Limb (tissue), 2 donors: ENCODE results near the gene GRID2IP.
"Not testable (repeated sequence)": the region's sequence is repeated elsewhere in the genome, so short reads cannot be mapped to it uniquely, and the experiment has no call there.

Experiments
- DNase-seq, 2 donors: peaks; one replicate each; pipeline ENCODE4 v3.0.0-alpha.2; 2016; ENCODE audit errors: extremely low spot score in 2 of 2

Gene GRID2IP

GRCh38 chr7:6494365-6494764, 56.9 kb downstream of the GRID2IP start:
- no peak for DNase-seq

GRCh38 chr7:6491194-6491593, 60.1 kb downstream of the GRID2IP start:
- DNase-seq = no peak

DNA sequence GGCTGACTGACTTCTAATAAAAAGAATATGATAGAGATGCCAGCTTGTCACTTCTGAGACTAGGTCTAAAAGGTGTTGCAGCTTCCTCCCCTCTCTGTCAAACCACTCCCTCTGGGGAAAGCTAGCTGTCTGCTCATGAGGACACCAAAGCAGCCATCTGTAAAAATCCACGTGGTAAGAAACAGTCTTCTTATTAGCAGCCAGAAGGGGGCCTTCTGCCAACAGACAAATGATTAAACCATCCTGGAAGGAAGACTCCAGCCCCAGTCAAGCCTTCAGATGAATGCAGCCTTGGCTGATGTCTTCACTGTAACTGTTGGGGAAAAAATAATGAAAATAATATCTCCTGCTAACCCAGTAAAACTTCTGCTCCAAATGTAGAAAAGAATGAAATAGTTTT, 61.6 kb downstream of the GRID2IP start:
- no peak for DNase-seq

DNA sequence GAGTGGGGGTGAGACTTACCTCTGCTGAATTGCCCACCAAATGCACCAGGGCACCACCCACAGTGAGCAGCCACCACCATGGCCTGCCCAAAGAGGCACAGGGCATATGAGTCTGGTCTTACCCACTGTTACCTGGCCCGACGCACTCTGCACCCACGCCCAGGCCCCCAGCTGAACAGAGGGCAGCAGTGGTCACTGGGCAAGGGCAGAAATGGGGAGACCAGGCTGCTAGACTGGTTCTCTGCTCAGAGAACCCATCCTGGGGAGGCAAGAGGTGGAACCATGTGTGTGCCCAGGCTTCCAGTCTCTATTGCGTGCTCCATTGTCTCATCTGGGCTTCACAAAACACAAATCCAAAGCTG, 64.1 kb downstream of the GRID2IP start:
- no peak for DNase-seq

GRCh38 chr7:6486438-6487183, 64.7 kb downstream of the GRID2IP start:
- DNase-seq = no peak

DNA sequence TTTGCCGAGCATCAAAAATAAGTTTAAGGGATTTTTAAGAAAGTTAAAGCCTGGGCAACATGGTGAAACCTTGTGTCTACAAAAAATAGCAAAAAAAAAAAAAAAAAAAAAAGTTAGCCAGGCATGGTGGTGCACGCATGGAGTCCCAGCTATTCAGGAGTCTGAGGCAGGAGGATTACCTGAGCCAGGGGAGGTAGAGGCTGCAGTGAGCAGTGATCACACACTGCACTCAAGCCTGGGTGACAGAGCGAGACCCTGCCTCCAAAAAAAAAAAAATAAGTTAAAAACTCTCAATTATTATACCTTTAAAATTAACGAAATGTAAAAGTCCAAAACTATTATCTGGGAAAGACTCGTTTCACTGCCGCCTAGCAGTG, 68.5 kb downstream of the GRID2IP start:
- no peak for DNase-seq

DNA sequence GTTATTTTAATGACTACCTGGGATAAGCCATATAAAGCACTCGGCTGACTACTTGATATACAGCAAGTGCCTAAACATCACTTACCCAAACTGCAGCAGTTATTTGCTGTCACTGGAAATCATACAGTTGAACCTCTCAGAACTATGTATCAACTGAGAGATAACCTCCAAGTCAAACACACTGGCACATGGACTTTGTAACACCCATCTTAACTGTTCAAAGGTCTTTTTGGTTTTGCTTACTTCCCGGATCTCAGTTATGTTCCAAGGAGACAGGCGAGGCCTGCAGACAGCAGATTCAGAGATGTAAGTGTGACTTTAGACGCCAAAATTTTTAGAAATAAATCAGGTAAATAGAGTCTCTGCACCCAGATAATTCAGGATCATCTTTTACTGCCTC, 69.0 kb downstream of the GRID2IP start:
- DNase-seq = no peak

DNA sequence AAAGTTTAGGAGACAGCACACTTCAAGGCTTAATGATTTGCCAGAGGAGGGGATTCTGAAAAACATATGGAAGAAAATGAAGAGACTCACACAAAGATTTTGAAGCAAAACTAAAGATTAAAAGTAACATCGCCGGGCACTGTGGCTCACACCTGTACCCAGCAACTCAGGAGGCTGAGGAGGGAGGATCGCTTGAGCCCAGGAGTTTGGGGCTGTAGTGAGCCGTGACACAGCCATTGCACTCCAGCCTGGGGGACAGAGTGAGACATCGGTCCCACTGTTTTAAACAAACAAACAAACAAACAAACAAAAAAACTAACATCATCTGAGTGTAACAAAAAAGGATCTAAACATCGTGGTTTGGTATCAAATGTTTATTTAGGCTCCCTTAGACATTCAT, 69.8 kb downstream of the GRID2IP start:
- no peak for DNase-seq

GRCh38 chr7:6480323-6480660, 71.0 kb downstream of the GRID2IP start:
- DNase-seq = no peak

GRCh38 chr7:6479067-6479466, 72.2 kb downstream of the GRID2IP start:
- no peak for DNase-seq

DNA sequence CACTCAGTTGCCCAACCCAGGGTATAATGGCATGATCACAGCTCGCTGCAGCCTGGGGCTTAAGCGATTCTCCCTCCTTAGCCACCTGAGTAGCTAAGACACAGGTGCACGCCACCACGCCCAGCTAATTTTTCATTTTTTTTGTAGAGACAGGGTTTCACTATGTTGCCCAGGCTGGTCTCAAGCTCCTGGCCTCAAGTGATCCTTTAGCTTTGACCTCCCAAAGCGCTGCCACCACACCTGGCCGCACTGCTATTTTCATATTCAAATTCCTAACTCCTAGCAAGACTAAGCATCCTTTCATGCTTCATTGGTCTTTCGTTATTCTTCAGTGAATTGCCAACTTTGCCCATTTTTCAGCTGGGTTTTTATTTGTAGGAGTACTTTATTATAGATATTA, 73.1 kb downstream of the GRID2IP start:
- DNase-seq = no peak

- no peak for DNase-seq
These were observed 74.0 kb downstream of the GRID2IP start for GRCh38 chr7:6477318-6477660.

- no peak for DNase-seq
These were observed 74.5 kb downstream of the GRID2IP start for GRCh38 chr7:6476596-6477317.

GRCh38 chr7:6475433-6476186, 75.7 kb downstream of the GRID2IP start:
- DNase-seq = no peak

DNA sequence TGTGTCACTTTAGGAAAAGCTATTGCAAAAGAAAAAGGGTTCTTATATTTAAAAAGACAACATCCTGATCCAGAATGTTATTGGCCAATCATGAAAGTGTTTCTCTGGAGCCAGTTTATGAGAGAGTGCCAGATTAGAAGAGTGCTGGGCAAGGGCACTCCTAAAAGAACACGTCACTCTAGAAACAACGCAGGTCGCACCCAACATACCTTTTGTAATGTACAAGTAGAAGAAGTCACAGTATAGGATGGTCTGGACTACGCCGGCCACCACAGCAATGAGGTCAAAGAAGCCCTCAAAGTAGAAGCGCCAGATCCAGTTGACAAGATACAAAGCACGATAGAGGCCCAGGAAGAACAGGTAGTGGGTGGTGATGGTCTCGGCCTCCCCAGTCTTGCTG, 85.4 kb downstream of the GRID2IP start:
- DNase-seq = no peak

GRCh38 chr7:6463609-6464008, 87.7 kb downstream of the GRID2IP start:
- not testable (repeated sequence) for DNase-seq

DNA sequence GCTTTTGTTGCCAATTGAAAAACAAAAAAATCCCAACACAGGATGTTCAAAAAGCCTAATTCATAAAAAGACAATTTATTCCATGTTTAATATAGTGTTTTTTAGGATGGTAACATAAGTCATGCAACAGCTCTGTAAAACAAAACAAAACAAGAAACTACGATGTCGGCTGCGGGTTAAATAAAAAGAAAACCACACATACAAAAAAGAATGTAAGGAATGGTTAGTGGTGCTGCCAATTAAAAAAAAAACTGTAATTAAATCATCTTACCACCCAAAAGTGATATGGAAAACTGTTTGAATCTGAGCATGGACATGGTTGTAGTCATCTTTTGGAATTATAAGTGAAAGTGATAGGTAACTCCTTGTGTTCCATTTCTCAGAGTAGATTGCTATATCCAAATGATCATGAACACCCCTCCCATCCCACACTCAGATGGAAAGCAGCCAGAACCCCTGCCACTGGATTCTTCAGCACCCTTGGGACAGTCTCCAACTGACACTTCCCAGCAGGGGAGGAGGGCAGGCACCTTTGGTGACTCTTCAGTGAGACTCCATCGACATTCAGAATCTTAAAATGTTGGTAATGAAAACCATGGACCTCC, 89.2 kb downstream of the GRID2IP start:
- DNase-seq = no peak

DNA sequence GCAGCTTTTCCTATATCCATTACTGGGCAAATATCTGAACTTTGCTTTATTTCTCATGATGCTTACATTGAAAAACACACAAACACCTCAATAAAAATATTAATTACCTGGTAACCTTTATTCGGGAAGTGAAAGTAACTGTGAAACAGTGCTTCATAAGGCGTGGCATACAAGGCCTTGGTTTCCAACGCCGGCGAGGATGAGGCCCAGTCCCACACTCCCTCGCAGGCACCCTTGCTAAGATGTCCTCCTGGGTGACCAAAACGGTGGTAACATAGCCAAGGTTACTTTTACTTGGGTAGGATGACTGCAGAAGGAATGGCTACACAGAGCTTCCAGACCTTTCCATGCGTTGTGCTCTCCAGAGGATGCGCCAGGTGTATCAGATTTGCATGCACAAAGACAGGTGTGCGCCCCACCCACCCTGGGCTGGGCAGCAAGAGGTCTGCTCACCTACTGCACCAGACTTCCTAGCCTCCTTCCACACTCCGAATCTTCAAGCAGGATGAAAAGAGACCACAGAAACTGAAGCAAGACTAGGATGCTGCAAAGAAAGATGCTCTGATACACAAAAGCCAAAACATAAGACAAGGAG, 90.2 kb downstream of the GRID2IP start:
- DNase-seq = no peak

DNA sequence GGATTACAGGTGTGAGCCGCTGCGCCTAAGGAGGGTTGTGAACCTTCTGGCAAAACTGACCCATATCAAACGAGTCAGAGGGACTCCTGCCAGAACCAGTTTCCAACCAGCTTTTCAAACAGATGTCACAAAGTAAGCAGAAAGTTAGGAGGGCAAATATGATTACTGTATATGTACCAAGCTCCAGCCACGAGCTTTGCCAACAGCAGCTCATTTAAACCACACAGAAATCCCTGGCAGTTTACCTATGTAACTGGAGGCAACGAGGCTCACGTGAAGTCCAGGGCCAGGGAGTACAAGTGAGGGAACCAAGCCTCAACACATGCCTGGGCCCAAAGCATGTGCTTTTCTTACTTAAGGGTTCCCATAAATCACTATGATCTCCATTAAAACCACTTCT, 91.0 kb downstream of the GRID2IP start:
- DNase-seq = no peak

GRCh38 chr7:6458676-6459075, 92.6 kb downstream of the GRID2IP start:
- not testable (repeated sequence) for DNase-seq

- DNase-seq = no peak
These were observed 97.5 kb downstream of the GRID2IP start for GRCh38 chr7:6453734-6454133.

GRCh38 chr7:6451224-6451705, 100.0 kb downstream of the GRID2IP start:
- no peak for DNase-seq
